Measurements from ENCODE around the gene P3R3URF. TPM values are rescaled to one million over a fixed set of nuclear protein-coding genes. Genes with fewer than 3 reads are reported as not detected.

The P3R3URF gene
- total RNA-seq, 1 donor from 2014 or later = not detected

DNA sequence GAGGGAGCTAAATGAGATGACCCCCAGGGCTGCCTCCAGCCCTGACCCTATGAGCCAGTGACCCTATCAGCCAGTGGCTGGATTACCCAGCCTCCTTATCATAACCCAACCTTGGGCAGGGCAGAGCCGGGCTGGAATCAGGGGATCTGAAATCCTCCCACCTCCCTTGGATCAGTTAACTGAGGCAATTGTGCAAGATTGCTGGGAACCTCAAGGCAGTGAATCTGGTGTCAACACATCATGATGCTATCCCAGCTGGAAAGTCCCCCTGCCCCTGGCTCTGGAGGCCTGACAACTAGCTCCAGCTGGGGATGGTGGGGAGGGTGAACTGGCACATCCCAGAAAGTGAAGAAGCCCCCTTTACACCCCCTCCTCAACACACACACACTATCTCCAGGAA is 7.8 kb downstream of the P3R3URF start:
- H3K4me3 Mint-ChIP-seq (ENCODE audit: unreplicated experiment) = no peak overlapping the region
- DNase-seq (ENCODE audit: extremely low spot score, unreplicated experiment) = no peak
- H3K36me3 Mint-ChIP-seq (ENCODE audit: unreplicated experiment) = no peaks in the 10 kb centered on the region
- H3K27ac Mint-ChIP-seq (ENCODE audit: unreplicated experiment) = no peak overlapping the region
- no peaks in the 10 kb centered on the region for H3K9me3 Mint-ChIP-seq (ENCODE audit: unreplicated experiment)
- peaks cover 2% of the 10 kb centered on the region for H3K27me3 Mint-ChIP-seq (ENCODE audit: unreplicated experiment)
- TF ChIP-seq, protein P1, sequence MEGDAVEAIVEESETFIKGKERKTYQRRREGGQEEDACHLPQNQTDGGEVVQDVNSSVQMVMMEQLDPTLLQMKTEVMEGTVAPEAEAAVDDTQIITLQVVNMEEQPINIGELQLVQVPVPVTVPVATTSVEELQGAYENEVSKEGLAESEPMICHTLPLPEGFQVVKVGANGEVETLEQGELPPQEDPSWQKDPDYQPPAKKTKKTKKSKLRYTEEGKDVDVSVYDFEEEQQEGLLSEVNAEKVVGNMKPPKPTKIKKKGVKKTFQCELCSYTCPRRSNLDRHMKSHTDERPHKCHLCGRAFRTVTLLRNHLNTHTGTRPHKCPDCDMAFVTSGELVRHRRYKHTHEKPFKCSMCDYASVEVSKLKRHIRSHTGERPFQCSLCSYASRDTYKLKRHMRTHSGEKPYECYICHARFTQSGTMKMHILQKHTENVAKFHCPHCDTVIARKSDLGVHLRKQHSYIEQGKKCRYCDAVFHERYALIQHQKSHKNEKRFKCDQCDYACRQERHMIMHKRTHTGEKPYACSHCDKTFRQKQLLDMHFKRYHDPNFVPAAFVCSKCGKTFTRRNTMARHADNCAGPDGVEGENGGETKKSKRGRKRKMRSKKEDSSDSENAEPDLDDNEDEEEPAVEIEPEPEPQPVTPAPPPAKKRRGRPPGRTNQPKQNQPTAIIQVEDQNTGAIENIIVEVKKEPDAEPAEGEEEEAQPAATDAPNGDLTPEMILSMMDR (IDR thresholded peaks at IDR 0.05) = no peak
- H3K4me1 Mint-ChIP-seq (ENCODE audit: unreplicated experiment) = peaks cover 11% of the 10 kb centered on the region

DNA sequence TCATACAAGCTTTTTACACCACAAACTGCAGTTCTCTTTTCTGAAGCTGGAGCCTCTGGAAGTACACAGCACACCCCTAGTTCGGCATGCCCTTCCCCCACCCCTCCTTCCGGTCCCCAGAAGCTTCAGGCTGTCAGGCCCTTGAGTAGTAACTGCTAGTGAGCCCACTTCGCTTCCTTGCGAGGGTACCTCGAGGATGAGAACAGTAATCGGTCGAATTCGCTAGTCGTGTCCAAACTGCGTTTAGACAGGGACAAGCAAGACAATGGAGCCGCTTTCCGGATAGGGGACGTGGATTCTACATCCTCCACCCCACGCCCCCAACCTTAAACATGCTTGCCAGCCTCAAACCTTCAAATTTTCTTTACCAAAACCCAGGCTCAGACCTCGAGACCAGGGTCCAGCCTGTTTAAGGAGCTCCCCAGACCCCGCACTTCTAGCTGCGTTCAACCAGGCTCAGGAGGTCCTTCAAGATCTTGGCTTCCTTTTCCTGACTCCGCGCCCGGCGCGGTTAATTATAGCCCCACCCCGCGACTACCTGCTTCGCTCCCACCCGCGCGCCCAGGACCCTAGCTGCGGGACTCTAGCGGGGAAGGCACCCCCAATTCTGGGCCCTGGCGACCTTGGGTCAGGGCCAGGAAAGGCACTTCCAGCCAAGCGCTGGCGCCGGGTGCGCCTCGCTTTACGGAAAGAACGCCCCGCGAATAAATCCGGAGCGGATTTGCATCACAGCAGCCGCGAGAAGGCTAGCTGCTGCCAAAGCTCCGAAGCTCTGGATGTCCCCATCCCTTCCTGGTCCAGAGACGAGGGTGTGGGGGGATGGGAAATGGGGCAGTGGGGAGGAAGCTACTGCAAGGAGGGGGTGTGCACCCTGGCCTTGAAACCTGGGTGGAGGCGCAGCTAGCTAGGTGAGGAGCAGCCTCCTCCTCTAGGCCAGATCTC is 9.5 kb downstream of the P3R3URF start:
- Mint-ChIP-seq H3K4me1 (ENCODE audit: unreplicated experiment) (peaks cover 6% of the 10 kb centered on the region), H3K27me3 (ENCODE audit: unreplicated experiment) (peaks cover 2% of the 10 kb centered on the region), H3K27ac (ENCODE audit: unreplicated experiment) (no peak overlapping the region), H3K4me3 (ENCODE audit: unreplicated experiment) (no peak overlapping the region), H3K36me3 (ENCODE audit: unreplicated experiment) (no peaks in the 10 kb centered on the region), H3K9me3 (ENCODE audit: unreplicated experiment) (no peaks in the 10 kb centered on the region)
- DNase-seq (ENCODE audit: extremely low spot score, unreplicated experiment) = no peak
- TF ChIP-seq, protein P1 (IDR thresholded peaks at IDR 0.05) = no peak

DNA sequence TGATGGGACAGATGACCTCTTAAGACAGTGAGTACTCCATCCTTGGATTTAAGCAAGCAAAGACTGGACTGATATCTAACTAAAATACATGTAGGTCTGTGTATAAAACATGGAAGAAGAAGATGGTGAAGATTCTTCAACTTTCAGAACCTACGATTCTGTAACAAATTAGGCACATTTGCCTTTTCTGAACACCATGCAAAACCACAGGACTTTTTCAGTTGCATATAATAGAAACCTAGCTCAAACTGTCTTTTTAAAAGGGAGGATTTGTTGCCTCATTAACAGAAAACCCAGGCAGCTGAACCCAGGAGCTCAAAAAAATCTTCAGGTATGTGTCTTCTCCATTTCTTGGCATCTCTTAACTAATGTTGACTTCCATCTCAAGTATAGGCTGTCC is 16.1 kb downstream of the P3R3URF start:
- Mint-ChIP-seq H3K27me3 (ENCODE audit: unreplicated experiment) (no peaks in the 10 kb centered on the region), H3K4me1 (ENCODE audit: unreplicated experiment) (no peaks in the 10 kb centered on the region), H3K36me3 (ENCODE audit: unreplicated experiment) (no peaks in the 10 kb centered on the region), H3K4me3 (ENCODE audit: unreplicated experiment) (no peak overlapping the region), H3K27ac (ENCODE audit: unreplicated experiment) (no peak overlapping the region), H3K9me3 (ENCODE audit: unreplicated experiment) (no peaks in the 10 kb centered on the region)
- TF ChIP-seq, protein P1 (IDR thresholded peaks at IDR 0.05) = no peak
- DNase-seq (ENCODE audit: extremely low spot score, unreplicated experiment) = no peak

- TF ChIP-seq, protein P1 (IDR thresholded peaks at IDR 0.05) = no peak
- Mint-ChIP-seq H3K27me3 (ENCODE audit: unreplicated experiment) (no peaks in the 10 kb centered on the region), H3K36me3 (ENCODE audit: unreplicated experiment) (no peaks in the 10 kb centered on the region), H3K27ac (ENCODE audit: unreplicated experiment) (no peak overlapping the region), H3K4me3 (ENCODE audit: unreplicated experiment) (no peak overlapping the region), H3K4me1 (ENCODE audit: unreplicated experiment) (no peaks in the 10 kb centered on the region), H3K9me3 (ENCODE audit: unreplicated experiment) (peaks cover 3% of the 10 kb centered on the region)
- no peak for DNase-seq (ENCODE audit: extremely low spot score, unreplicated experiment)
Measured at GRCh38 chr1:46159516-46159915, 16.8 kb downstream of the P3R3URF start.
